D721Med (cell line): ENCODE measurements around the gene SHB.

Experiments
- DNase-seq: peaks from one replicate; pipeline ENCODE4 v3.0.0; 2011; ENCODE audit warnings: low spot score; ENCODE audit not compliant: insufficient read length
- FAIRE-seq: peaks from 2 replicates; lab custom pipeline; 2011; peaks lifted over from hg19 to GRCh38; lab: Jason Lieb, UNC
- CTCF ChIP-seq: IDR thresholded peaks from 2 replicates; pipeline ENCODE4 v1.5.1; 2012; ENCODE audit warnings: mild to moderate bottlenecking, control low read depth; ENCODE audit not compliant: insufficient read depth; ENCODE audit errors: missing control alignments

Gene SHB

GRCh38 chr9:37928552-37929430 is 140.2 kb downstream of the SHB start:
- FAIRE-seq (no peak), DNase-seq (no peak)
- TF ChIP-seq CTCF, result no peak

GRCh38 chr9:37927601-37928551 is 141.2 kb downstream of the SHB start:
- FAIRE-seq (no peak), DNase-seq (no peak)
- TF ChIP-seq CTCF, result no peak

- DNase-seq (no peak), FAIRE-seq (no peak)
- no peak for TF ChIP-seq CTCF
Measured at GRCh38 chr9:37927132-37927531, 141.9 kb downstream of the SHB start.

- FAIRE-seq, result no peak
- no peak for DNase-seq
Measured at GRCh38 chr9:37926737-37927118, 142.3 kb downstream of the SHB start.

GRCh38 chr9:37925786-37926736 is 143.0 kb downstream of the SHB start:
- TF ChIP-seq CTCF, result no peak
- no peak for FAIRE-seq
- DNase-seq, result no peak

More at GRCh38 chr9:37926737-37927118, 142.3 kb downstream of the SHB start:
- no peak for TF ChIP-seq CTCF

GRCh38 chr9:37925006-37925405 is 144.0 kb downstream of the SHB start:
- FAIRE-seq (no peak), DNase-seq (no peak)
- no peak for TF ChIP-seq CTCF
